ENCODE data around the gene KCNH8.

DNA sequence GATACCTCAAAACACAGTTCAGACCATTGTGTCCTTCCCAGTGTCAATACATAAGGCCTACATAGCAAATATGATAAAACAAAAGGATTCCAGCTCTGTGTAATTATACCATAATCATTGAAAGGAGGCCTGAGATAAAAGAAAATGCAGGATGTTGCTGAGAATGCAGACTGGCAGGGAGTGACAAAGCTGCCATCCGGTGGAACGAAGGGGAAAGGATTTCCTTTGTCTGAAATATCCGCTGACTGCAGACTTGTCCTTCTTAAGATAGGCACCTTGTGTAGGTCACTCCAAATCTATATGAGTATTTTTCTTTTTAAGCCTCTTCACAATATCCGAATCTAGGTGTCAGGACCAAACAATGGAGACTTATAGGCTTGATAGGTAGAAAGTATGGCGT lies 108.0 kb downstream of the KCNH8 start:
- TF ChIP-seq POLR2AphosphoS5 (IDR thresholded peaks at IDR 0.05; ENCODE audit: low read depth, low read length) (no peak), SIN3A (IDR thresholded peaks at IDR 0.05; ENCODE audit: borderline replicate concordance, insufficient read depth, low read depth, low read length) (no peak)
- TF ChIP-seq, protein P1, sequence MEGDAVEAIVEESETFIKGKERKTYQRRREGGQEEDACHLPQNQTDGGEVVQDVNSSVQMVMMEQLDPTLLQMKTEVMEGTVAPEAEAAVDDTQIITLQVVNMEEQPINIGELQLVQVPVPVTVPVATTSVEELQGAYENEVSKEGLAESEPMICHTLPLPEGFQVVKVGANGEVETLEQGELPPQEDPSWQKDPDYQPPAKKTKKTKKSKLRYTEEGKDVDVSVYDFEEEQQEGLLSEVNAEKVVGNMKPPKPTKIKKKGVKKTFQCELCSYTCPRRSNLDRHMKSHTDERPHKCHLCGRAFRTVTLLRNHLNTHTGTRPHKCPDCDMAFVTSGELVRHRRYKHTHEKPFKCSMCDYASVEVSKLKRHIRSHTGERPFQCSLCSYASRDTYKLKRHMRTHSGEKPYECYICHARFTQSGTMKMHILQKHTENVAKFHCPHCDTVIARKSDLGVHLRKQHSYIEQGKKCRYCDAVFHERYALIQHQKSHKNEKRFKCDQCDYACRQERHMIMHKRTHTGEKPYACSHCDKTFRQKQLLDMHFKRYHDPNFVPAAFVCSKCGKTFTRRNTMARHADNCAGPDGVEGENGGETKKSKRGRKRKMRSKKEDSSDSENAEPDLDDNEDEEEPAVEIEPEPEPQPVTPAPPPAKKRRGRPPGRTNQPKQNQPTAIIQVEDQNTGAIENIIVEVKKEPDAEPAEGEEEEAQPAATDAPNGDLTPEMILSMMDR (IDR thresholded peaks at IDR 0.05), result no peak
- TF ChIP-seq, protein P2, sequence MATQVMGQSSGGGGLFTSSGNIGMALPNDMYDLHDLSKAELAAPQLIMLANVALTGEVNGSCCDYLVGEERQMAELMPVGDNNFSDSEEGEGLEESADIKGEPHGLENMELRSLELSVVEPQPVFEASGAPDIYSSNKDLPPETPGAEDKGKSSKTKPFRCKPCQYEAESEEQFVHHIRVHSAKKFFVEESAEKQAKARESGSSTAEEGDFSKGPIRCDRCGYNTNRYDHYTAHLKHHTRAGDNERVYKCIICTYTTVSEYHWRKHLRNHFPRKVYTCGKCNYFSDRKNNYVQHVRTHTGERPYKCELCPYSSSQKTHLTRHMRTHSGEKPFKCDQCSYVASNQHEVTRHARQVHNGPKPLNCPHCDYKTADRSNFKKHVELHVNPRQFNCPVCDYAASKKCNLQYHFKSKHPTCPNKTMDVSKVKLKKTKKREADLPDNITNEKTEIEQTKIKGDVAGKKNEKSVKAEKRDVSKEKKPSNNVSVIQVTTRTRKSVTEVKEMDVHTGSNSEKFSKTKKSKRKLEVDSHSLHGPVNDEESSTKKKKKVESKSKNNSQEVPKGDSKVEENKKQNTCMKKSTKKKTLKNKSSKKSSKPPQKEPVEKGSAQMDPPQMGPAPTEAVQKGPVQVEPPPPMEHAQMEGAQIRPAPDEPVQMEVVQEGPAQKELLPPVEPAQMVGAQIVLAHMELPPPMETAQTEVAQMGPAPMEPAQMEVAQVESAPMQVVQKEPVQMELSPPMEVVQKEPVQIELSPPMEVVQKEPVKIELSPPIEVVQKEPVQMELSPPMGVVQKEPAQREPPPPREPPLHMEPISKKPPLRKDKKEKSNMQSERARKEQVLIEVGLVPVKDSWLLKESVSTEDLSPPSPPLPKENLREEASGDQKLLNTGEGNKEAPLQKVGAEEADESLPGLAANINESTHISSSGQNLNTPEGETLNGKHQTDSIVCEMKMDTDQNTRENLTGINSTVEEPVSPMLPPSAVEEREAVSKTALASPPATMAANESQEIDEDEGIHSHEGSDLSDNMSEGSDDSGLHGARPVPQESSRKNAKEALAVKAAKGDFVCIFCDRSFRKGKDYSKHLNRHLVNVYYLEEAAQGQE (IDR thresholded peaks at IDR 0.05; ENCODE audit: insufficient read depth in 1 of 2, low read depth in 2 of 2, low read length in 1 of 2), result no peak

All from Panc1 (cell line).